Activated naive CD8-positive, alpha-beta T cell treated with anti-CD3 and anti-CD28 coated beads, Interleukin-2, amount 50 U/mL, for 16 hours (primary cell): ENCODE measurements around the gene BZW1.

ENCODE experiments used
- DNase-seq: peaks from one replicate; pipeline ENCODE4 v3.0.0-alpha.2; 2020; ENCODE audit warnings: low read depth, low spot score

Gene BZW1

GRCh38 chr2:200811333-200812121 is at the start of gene BZW1:
Gene BZW1 (plus strand): TSS chr2:200811910. CDS start chr2:200813218, 1,308 bp downstream.
- peak; percentile 93 for DNase-seq

GRCh38 chr2:200762127-200762526 is 49.6 kb upstream of the BZW1 start:
- DNase-seq, result no peak

GRCh38 chr2:200763422-200763821 is 48.3 kb upstream of the BZW1 start:
- no peak for DNase-seq

GRCh38 chr2:200765139-200765951 is 46.4 kb upstream of the BZW1 start:
- no peak for DNase-seq

- no peak for DNase-seq
Measured at GRCh38 chr2:200765995-200766660, 45.6 kb upstream of the BZW1 start.

GRCh38 chr2:200767111-200767885 is 44.4 kb upstream of the BZW1 start:
- DNase-seq, result no peak

- DNase-seq, result no peak
Measured at GRCh38 chr2:200770847-200771246, 40.9 kb upstream of the BZW1 start.

- DNase-seq, result no peak
Measured at GRCh38 chr2:200772620-200773019, 39.1 kb upstream of the BZW1 start.

GRCh38 chr2:200773083-200773482 is 38.6 kb upstream of the BZW1 start:
- DNase-seq, result no peak

GRCh38 chr2:200774920-200775319 is 36.8 kb upstream of the BZW1 start:
- DNase-seq, result no peak

- DNase-seq, result no peak
Measured at GRCh38 chr2:200777275-200777674, 34.4 kb upstream of the BZW1 start.

GRCh38 chr2:200778038-200778437 is 33.7 kb upstream of the BZW1 start:
- DNase-seq, result no peak

GRCh38 chr2:200779214-200779613 is 32.5 kb upstream of the BZW1 start:
- no peak for DNase-seq

GRCh38 chr2:200781616-200782015 is 30.1 kb upstream of the BZW1 start:
- no peak for DNase-seq

GRCh38 chr2:200782251-200782650 is 29.5 kb upstream of the BZW1 start:
- no peak for DNase-seq

- no peak for DNase-seq
Measured at GRCh38 chr2:200784215-200784614, 27.5 kb upstream of the BZW1 start.

- DNase-seq, result no peak
Measured at GRCh38 chr2:200786423-200786822, 25.3 kb upstream of the BZW1 start.

- no peak for DNase-seq
Measured at GRCh38 chr2:200786826-200787225, 24.9 kb upstream of the BZW1 start.

- no peak for DNase-seq
Measured at GRCh38 chr2:200787351-200788120, 24.2 kb upstream of the BZW1 start.

- no peak for DNase-seq
Measured at GRCh38 chr2:200788121-200788718, 23.5 kb upstream of the BZW1 start.
